Brain microvascular endothelial cell (primary cell): Measurements from ENCODE around the gene KLHL8.

ENCODE experiments used
- DNase-seq: peaks from one replicate; pipeline ENCODE4 v3.0.0-alpha.2; 2020
- H3K27ac ChIP-seq: fragments of 250-450 bp; sonication (Bioruptor Pico); 2 replicates; pipeline ENCODE4 v1.5.1; 2020; ENCODE audit warnings: mild to moderate bottlenecking, moderate library complexity
- H3K27me3 ChIP-seq: fragments of 250-450 bp; sonication (Bioruptor Pico); replicated peaks from 2 replicates; pipeline ENCODE4 v1.5.1; 2020; ENCODE audit warnings: mild to moderate bottlenecking
- H3K36me3 ChIP-seq: fragments of 250-450 bp; sonication (Bioruptor Pico); replicated peaks from 2 replicates; pipeline ENCODE4 v1.5.1; 2020; ENCODE audit warnings: mild to moderate bottlenecking
- H3K4me3 ChIP-seq: 2 replicates; pipeline ENCODE4 v1.5.1; 2011; ENCODE audit warnings: low read depth, mild to moderate bottlenecking, control low read depth, low read length, moderate library complexity
- in situ Hi-C: cut with HindIII; loops from 2 replicates; pipeline ENCODE4 v1.10.0; 2017; ENCODE audit warnings: low sequenced_read_pairs, low pct_ligation_motif_present
- TF ChIP-seq, protein P1 (sequence below): IDR thresholded peaks from 2 replicates; pipeline ENCODE4 v1.5.1; 2011; ENCODE audit warnings: low read depth, mild to moderate bottlenecking, moderate library complexity, low read length, control low read depth, inconsistent platforms; ENCODE audit errors: missing control alignments

The KLHL8 gene

DNA sequence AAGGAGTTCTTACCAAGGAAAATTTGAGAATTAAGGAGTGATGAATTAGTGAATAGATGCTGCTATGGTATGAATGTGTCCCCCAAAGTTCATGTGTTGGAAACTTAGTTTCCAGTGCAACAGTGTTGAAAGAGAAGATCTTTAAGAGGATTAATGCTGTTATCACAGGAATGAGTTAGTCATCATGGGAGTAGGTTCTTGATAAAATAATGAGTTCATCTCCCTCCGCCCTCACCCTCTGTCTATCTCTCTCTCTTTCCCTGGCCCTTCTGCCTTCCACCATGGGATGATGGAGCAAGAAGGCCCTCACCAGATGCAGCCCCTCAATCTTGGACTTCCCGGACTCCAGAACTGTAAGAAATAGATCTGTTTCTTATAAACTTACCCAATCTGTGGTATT, 38.3 kb upstream of the KLHL8 start:
- H3K36me3 ChIP-seq: no peaks in the 10 kb centered on the region
- DNase-seq: no peak
- no peak overlapping the region for H3K27ac ChIP-seq
- TF ChIP-seq, protein P1, sequence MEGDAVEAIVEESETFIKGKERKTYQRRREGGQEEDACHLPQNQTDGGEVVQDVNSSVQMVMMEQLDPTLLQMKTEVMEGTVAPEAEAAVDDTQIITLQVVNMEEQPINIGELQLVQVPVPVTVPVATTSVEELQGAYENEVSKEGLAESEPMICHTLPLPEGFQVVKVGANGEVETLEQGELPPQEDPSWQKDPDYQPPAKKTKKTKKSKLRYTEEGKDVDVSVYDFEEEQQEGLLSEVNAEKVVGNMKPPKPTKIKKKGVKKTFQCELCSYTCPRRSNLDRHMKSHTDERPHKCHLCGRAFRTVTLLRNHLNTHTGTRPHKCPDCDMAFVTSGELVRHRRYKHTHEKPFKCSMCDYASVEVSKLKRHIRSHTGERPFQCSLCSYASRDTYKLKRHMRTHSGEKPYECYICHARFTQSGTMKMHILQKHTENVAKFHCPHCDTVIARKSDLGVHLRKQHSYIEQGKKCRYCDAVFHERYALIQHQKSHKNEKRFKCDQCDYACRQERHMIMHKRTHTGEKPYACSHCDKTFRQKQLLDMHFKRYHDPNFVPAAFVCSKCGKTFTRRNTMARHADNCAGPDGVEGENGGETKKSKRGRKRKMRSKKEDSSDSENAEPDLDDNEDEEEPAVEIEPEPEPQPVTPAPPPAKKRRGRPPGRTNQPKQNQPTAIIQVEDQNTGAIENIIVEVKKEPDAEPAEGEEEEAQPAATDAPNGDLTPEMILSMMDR: no peak
- H3K4me3 ChIP-seq: no peak overlapping the region
- in situ Hi-C loops: no loop called here
- no peaks in the 10 kb centered on the region for H3K27me3 ChIP-seq

DNA sequence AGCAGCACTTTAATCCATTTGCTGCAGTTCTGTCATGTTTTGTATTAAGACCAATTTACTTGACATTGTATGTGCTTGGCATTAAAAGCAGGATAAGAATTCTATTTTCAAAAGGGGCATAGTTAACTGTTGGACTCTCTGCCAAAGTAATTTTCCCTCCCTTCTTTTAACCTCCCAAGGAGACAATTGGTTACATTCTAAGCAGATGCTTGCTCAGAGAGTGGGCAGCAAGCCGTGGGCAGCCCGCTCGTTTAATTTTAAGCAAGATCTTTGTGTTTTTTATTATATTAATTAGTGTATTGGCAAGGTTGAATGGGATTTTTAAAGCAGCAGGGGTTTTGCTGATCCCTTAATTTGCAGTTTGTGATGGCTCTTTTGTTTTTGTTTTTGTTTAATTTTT, 37.1 kb upstream of the KLHL8 start:
- no peaks in the 10 kb centered on the region for H3K27me3 ChIP-seq
- no peak for DNase-seq
- H3K27ac ChIP-seq: no peak overlapping the region
- in situ Hi-C loops: no loop called here
- no peak overlapping the region for H3K4me3 ChIP-seq
- TF ChIP-seq, protein P1: no peak
- no peaks in the 10 kb centered on the region for H3K36me3 ChIP-seq

- Histone ChIP-seq H3K27ac (no peak overlapping the region), H3K27me3 (no peaks in the 10 kb centered on the region), H3K36me3 (no peaks in the 10 kb centered on the region), H3K4me3 (no peak overlapping the region)
- no peak for DNase-seq
- TF ChIP-seq, protein P1: no peak
- in situ Hi-C loops: no loop called here
Observed at GRCh38 chr4:87255755-87256154, 35.3 kb upstream of the KLHL8 start.

- in situ Hi-C loops: no loop called here
- no peak for DNase-seq
- Histone ChIP-seq H3K4me3 (no peak overlapping the region), H3K36me3 (no peaks in the 10 kb centered on the region), H3K27me3 (no peaks in the 10 kb centered on the region), H3K27ac (no peak overlapping the region)
- TF ChIP-seq, protein P1: no peak
Observed at GRCh38 chr4:87251106-87251505, 30.7 kb upstream of the KLHL8 start.

- H3K36me3 ChIP-seq: no peaks in the 10 kb centered on the region
- in situ Hi-C loops: no loop called here
- TF ChIP-seq, protein P1: no peak
- DNase-seq: no peak
- H3K4me3 ChIP-seq: no peak overlapping the region
- no peak overlapping the region for H3K27ac ChIP-seq
- no peaks in the 10 kb centered on the region for H3K27me3 ChIP-seq
Observed at GRCh38 chr4:87250294-87250693, 29.9 kb upstream of the KLHL8 start.

- H3K36me3 ChIP-seq: no peaks in the 10 kb centered on the region
- no peak overlapping the region for H3K4me3 ChIP-seq
- TF ChIP-seq, protein P1: no peak
- DNase-seq: no peak
- no peak overlapping the region for H3K27ac ChIP-seq
- no peaks in the 10 kb centered on the region for H3K27me3 ChIP-seq
- in situ Hi-C loops: no loop called here
Observed at GRCh38 chr4:87249332-87250019, 29.1 kb upstream of the KLHL8 start.
